Body of pancreas (tissue), 4 donors: ENCODE data around the gene IFI27L1. TPM values are rescaled to one million over a fixed set of nuclear protein-coding genes. Genes with fewer than 3 reads are reported as not detected.

Source experiments
- ATAC-seq: fragments of 150-250 bp; one replicate; pipeline ENCODE4 v1.9.1; 2016
- DNase-seq, 4 donors: peaks; one replicate each; pipeline ENCODE4 v3.0.0-alpha.2; 2019
- H3K27ac ChIP-seq, 4 donors: fragments of 200-600 bp; sonication (generic); 1 replicate in 3 of 4; 2 replicates in 1 of 4; pipeline versions ENCODE4 v1.5.1 to v1.6.1; 2016 to 2019; ENCODE audit warnings: mild to moderate bottlenecking in 1 of 4, mixed read lengths in 1 of 4, moderate library complexity in 1 of 4
- H3K27me3 ChIP-seq, 2 donors: fragments of 200-600 bp; sonication (generic); one replicate each; pipeline ENCODE4 v1.6.0; 2016; ENCODE audit warnings: mild to moderate bottlenecking in 1 of 2
- H3K36me3 ChIP-seq, 2 donors: fragments of 200-600 bp; sonication (generic); replicated peaks in 1 of 2; 2 replicates each; pipeline ENCODE4 v1.5.1; 2016; ENCODE audit warnings: low read depth in 2 of 2; ENCODE audit not compliant: insufficient read depth in 1 of 2
- H3K4me1 ChIP-seq: fragments of 200-600 bp; sonication (generic); one replicate; pipeline ENCODE4 v1.6.0; 2016
- H3K4me3 ChIP-seq, 2 donors: fragments of 200-600 bp; sonication (generic); 1 replicate in 1 of 2; 2 replicates in 1 of 2; pipeline ENCODE4 v1.5.1; 2016 to 2019
- H3K9me3 ChIP-seq, 3 donors: fragments of 200-600 bp; sonication (generic); 1 replicate in 2 of 3; 2 replicates in 1 of 3; pipeline ENCODE4 v1.5.1; 2016
- POLR2A ChIP-seq, 3 donors: fragments of 450-650 bp; IDR thresholded peaks; one replicate each; pipeline ENCODE4 v1.6.1; 2016; ENCODE audit warnings: antibody characterized with exemption in 3 of 3, mild to moderate bottlenecking in 2 of 3
- WGBS, 2 donors: methylation state at CpG; one replicate each; pipeline ENCODE4 v1.1.5; 2017; 5-methylcytosine and 5-hydroxymethylcytosine counted together
- intact Hi-C: fragments of 100-400 bp; cut with DNase I; formaldehyde crosslinking; loops from one replicate; pipeline ENCODE4 v1.15.1; 2023
- total RNA-seq, 2 donors: library from RNA; depleted of rRNA; stranded (reverse); fragments of >200 nt; gene quantifications; one replicate each; pipeline ENCODE4 v1.1.0, GENCODE V29; 2016
- TF ChIP-seq, protein P1 (sequence below), 7 experiments: fragments of 450-650 bp in 4 of 7; fragments of 200-600 bp in 3 of 7; sonication (generic) in 3 of 7; IDR thresholded peaks; one replicate each; pipeline ENCODE4 v1.5.1; 2016 to 2019; ENCODE audit warnings: antibody characterized with exemption in 7 of 7

Gene IFI27L1
- total RNA-seq, 2 donors from 2014 or later: 3.4 to 5.6 TPM

DNA sequence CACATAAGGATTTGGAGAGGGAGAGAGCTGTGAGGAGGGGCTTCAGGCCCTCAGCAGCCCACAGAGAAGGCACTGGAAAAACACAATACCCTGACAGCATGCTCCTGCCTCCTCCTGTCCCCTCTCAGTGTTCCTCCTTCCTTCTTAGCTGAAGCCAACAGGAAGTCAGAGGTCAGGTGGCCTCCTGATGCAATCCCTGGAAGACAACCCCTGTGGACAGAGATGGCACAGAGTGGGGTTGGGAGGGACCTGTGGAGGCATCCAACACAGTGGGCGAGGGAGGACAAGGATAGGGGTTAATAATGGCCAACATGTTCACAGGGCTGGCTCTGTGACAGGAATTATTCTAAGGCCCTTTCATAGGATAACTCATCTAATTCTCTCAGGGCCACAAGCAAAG is 63.7 kb downstream of the IFI27L1 start:
- TF ChIP-seq POLR2A (IDR thresholded peaks at IDR 0.05): no peak
- TF ChIP-seq, protein P1, sequence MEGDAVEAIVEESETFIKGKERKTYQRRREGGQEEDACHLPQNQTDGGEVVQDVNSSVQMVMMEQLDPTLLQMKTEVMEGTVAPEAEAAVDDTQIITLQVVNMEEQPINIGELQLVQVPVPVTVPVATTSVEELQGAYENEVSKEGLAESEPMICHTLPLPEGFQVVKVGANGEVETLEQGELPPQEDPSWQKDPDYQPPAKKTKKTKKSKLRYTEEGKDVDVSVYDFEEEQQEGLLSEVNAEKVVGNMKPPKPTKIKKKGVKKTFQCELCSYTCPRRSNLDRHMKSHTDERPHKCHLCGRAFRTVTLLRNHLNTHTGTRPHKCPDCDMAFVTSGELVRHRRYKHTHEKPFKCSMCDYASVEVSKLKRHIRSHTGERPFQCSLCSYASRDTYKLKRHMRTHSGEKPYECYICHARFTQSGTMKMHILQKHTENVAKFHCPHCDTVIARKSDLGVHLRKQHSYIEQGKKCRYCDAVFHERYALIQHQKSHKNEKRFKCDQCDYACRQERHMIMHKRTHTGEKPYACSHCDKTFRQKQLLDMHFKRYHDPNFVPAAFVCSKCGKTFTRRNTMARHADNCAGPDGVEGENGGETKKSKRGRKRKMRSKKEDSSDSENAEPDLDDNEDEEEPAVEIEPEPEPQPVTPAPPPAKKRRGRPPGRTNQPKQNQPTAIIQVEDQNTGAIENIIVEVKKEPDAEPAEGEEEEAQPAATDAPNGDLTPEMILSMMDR (IDR thresholded peaks at IDR 0.05): no peak
- DNase-seq: no peak
- WGBS, 2 donors: 55 to 81% methylated on average over 1 of the region's 1 CpG
- H3K9me3 ChIP-seq: no peaks in the 10 kb centered on the region
- no peaks in the 10 kb centered on the region for H3K4me1 ChIP-seq
- no peak overlapping the region for H3K27ac ChIP-seq
- H3K36me3 ChIP-seq: no peaks in the 10 kb centered on the region
- H3K27me3 ChIP-seq: no peaks in the 10 kb centered on the region
- intact Hi-C loops: no loop called here
- H3K4me3 ChIP-seq: no peak overlapping the region
- no peak for ATAC-seq

DNA sequence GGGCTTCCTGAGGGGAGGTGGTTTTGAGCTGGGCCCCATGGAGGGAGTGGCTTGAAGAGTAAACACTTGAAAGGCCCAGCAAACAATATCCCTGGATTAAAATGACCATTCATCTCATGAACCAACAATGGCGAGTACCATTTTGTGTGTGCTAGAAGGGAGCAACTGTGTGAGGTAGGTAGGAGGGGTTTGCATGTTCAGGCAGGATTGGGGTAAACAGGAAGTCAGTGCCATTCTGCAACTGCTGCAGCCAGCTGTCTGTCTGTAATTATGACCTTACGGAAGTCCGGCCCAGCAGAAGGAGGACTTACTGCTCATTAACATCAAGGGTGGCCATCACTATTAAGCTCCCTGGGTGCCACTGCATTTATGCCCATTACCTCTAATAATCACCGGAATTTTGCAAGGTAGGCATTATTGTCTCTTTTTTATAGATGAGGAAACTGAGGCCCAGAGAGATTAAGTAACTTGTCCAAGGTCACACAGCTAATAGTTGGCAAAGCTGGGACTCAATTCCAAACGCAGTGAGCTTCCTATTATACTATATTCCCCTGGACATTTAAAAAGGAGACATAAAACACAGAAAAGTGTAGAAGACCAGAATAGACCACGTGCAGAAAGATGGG is 64.9 kb downstream of the IFI27L1 start:
- ATAC-seq: no peak
- Histone ChIP-seq H3K36me3 (no peaks in the 10 kb centered on the region), H3K27ac (no peak overlapping the region), H3K4me3 (no peak overlapping the region), H3K9me3 (no peaks in the 10 kb centered on the region), H3K4me1 (no peaks in the 10 kb centered on the region), H3K27me3 (no peaks in the 10 kb centered on the region)
- intact Hi-C loops: no loop called here
- 69 to 74% methylated on average over 6 of the region's 6 CpGs for WGBS, 2 donors
- DNase-seq: no peak
- TF ChIP-seq, protein P1 (IDR thresholded peaks at IDR 0.05): no peak
- TF ChIP-seq POLR2A (IDR thresholded peaks at IDR 0.05): no peak

Other genes starting within 250 kb of the IFI27L1 start
- gene FAM181A, start 154.0 kb upstream of the IFI27L1 start, total RNA-seq: not detected
- 1 to 10 TPM in 1 of 2 donors, under 1 TPM in 1; 0.33 to 7.0 TPM for gene ASB2, start 104.7 kb upstream of the IFI27L1 start, total RNA-seq
- gene CCDC197, start 84.0 kb upstream of the IFI27L1 start, total RNA-seq: not detected
- gene OTUB2, start 55.0 kb upstream of the IFI27L1 start, total RNA-seq: 1 to 10 TPM in 1 of 2 donors, under 1 TPM in 1; 0.33 to 1.8 TPM
- gene DDX24, start 108 bp upstream of the IFI27L1 start, total RNA-seq: 10 to 100 TPM; 48.0 to 95.6 TPM
- gene IFI27, start 29.4 kb downstream of the IFI27L1 start, total RNA-seq: 10 to 100 TPM in 1 of 2 donors, 1 to 10 TPM in 1; 8.8 to 38.6 TPM
- 10 to 100 TPM; 12.7 to 66.3 TPM for gene IFI27L2, start 48.3 kb downstream of the IFI27L1 start, total RNA-seq
- gene PPP4R4, start 93.0 kb downstream of the IFI27L1 start, total RNA-seq: 1 to 10 TPM; 1.3 to 2.6 TPM
- 1 to 10 TPM in 1 of 2 donors, not detected in 1; 3.0 TPM for gene SERPINA10, start 212.0 kb downstream of the IFI27L1 start, total RNA-seq
- gene SERPINA6, start 242.0 kb downstream of the IFI27L1 start, total RNA-seq: 10 to 100 TPM in 1 of 2 donors, 1 to 10 TPM in 1; 6.5 to 10.9 TPM